Astrocyte (in vitro differentiated cells and primary cell): ENCODE measurements around the gene AK8. TPM values are rescaled to one million over a fixed set of nuclear protein-coding genes. Genes with fewer than 3 reads are reported as not detected.

Experiments used
- DNase-seq: peaks from one replicate; pipeline ENCODE4 v3.0.0-alpha.2; 2010; ENCODE audit warnings: low read depth
- FAIRE-seq: peaks from 2 replicates; lab custom pipeline; 2011; peaks lifted over from hg19 to GRCh38; lab: Jason Lieb, UNC
- H2AFZ ChIP-seq: 2 replicates; pipeline ENCODE4 v1.6.0; 2012; ENCODE audit warnings: low read depth, low read length, inconsistent platforms
- H3K27ac ChIP-seq: 2 replicates; pipeline ENCODE4 v1.5.1; 2011; ENCODE audit warnings: low read depth, low read length, inconsistent platforms
- H3K27me3 ChIP-seq: 2 replicates; pipeline ENCODE4 v1.6.0; 2011; ENCODE audit warnings: low read length, inconsistent platforms; ENCODE audit not compliant: insufficient read depth
- H3K36me3 ChIP-seq: 2 replicates; pipeline ENCODE4 v1.5.1; 2011; ENCODE audit warnings: low read length, inconsistent platforms; ENCODE audit not compliant: insufficient read depth
- H3K4me1 ChIP-seq: 2 replicates; pipeline ENCODE4 v1.5.1; 2011; ENCODE audit warnings: low read length, inconsistent platforms; ENCODE audit not compliant: insufficient read depth
- H3K4me2 ChIP-seq: 2 replicates; pipeline ENCODE4 v1.6.0; 2012; ENCODE audit warnings: low read length, inconsistent platforms
- H3K4me3 ChIP-seq: 2 replicates; pipeline ENCODE4 v1.5.1; 2011; ENCODE audit warnings: low read depth, mild to moderate bottlenecking, low read length, inconsistent platforms; ENCODE audit not compliant: insufficient read depth
- H3K79me2 ChIP-seq: 2 replicates; pipeline ENCODE4 v1.6.0; 2012; ENCODE audit warnings: mild to moderate bottlenecking, low read length, inconsistent platforms; ENCODE audit not compliant: insufficient read depth
- H3K9ac ChIP-seq: 2 replicates; pipeline ENCODE4 v1.6.0; 2012; ENCODE audit warnings: mild to moderate bottlenecking, low read length, inconsistent platforms
- H3K9me3 ChIP-seq: 2 replicates; pipeline ENCODE4 v1.5.1; 2012; ENCODE audit warnings: low read depth, mild to moderate bottlenecking, low read length, inconsistent platforms; ENCODE audit not compliant: insufficient read depth
- H4K20me1 ChIP-seq: 2 replicates; pipeline ENCODE4 v1.6.0; 2012; ENCODE audit warnings: low read length, inconsistent platforms; ENCODE audit not compliant: insufficient read depth
- H3K27ac Mint-ChIP-seq: one replicate; pipeline ENCODE4 v1.8.0; 2021; ENCODE audit warnings: mild to moderate bottlenecking, mixed read lengths; ENCODE audit not compliant: unreplicated experiment
- H3K27me3 Mint-ChIP-seq: one replicate; pipeline ENCODE4 v1.8.0; 2021; ENCODE audit warnings: low read depth, mixed read lengths; ENCODE audit not compliant: unreplicated experiment
- H3K36me3 Mint-ChIP-seq: one replicate; pipeline ENCODE4 v1.8.0; 2021; ENCODE audit warnings: low read depth, mixed read lengths; ENCODE audit not compliant: unreplicated experiment
- H3K4me1 Mint-ChIP-seq: one replicate; pipeline ENCODE4 v1.8.0; 2021; ENCODE audit warnings: low read depth, mixed read lengths; ENCODE audit not compliant: unreplicated experiment
- H3K4me3 Mint-ChIP-seq: one replicate; pipeline ENCODE4 v1.8.0; 2021; ENCODE audit warnings: mild to moderate bottlenecking, moderate library complexity, mixed read lengths; ENCODE audit not compliant: unreplicated experiment
- H3K9me3 Mint-ChIP-seq: one replicate; pipeline ENCODE4 v1.8.0; 2021; ENCODE audit warnings: mild to moderate bottlenecking, mixed read lengths; ENCODE audit not compliant: unreplicated experiment
- EZH2 ChIP-seq: IDR thresholded peaks from 2 replicates; pipeline ENCODE4 v1.6.1; 2012; ENCODE audit warnings: mild to moderate bottlenecking, low read length, inconsistent platforms; ENCODE audit not compliant: insufficient read depth
- total RNA-seq: library from RNA; stranded (reverse); gene quantifications from 2 replicates; pipeline ENCODE4 v1.2.1, GENCODE V29; 2021
- TF ChIP-seq, protein P1 (sequence below): IDR thresholded peaks from 2 replicates; pipeline ENCODE4 v1.5.1; 2011; ENCODE audit warnings: low read depth, mild to moderate bottlenecking, inconsistent platforms, low read length, moderate library complexity; ENCODE audit not compliant: insufficient read depth

AK8 gene
- total RNA-seq, 1 donor from 2014 or later = 0.27 TPM

DNA sequence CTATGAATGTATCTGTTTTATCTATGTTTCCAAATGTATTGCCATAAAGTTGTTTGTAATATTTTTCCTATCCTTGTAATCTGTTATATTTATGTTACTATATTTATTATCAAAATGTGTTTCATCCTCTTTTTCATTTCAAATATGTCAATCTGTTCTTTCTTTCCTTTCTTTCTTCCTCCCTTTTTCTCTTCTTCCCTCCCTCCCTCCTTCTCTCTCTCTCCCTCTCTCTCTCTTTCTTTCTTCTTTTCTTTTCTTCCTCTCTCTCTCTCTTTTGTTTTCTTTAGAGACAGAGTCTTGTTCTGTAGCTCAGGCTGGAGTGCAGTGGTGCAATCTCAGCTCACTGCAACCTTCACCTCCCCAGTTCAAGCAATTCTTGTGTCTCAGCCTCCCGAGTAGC, 116.5 kb downstream of the AK8 start:
- H3K27ac ChIP-seq = no peak overlapping the region
- DNase-seq = no peak
- H2AFZ ChIP-seq = no peak overlapping the region
- Mint-ChIP-seq H3K4me3 (no peak overlapping the region), H3K27ac (no peak overlapping the region), H3K4me1 (no peaks in the 10 kb centered on the region), H3K36me3 (peaks cover under 1% of the 10 kb centered on the region), H3K9me3 (no peaks in the 10 kb centered on the region), H3K27me3 (peaks cover 21% of the 10 kb centered on the region)
- H3K36me3 ChIP-seq = no peaks in the 10 kb centered on the region
- H3K4me3 ChIP-seq = no peak overlapping the region
- H3K79me2 ChIP-seq = no peaks in the 10 kb centered on the region
- H3K27me3 ChIP-seq = peaks cover 15% of the 10 kb centered on the region
- no peaks in the 10 kb centered on the region for H3K9me3 ChIP-seq
- no peak for FAIRE-seq
- no peaks in the 10 kb centered on the region for H3K4me1 ChIP-seq
- H4K20me1 ChIP-seq = no peaks in the 10 kb centered on the region
- no peak for TF ChIP-seq EZH2
- TF ChIP-seq, protein P1, sequence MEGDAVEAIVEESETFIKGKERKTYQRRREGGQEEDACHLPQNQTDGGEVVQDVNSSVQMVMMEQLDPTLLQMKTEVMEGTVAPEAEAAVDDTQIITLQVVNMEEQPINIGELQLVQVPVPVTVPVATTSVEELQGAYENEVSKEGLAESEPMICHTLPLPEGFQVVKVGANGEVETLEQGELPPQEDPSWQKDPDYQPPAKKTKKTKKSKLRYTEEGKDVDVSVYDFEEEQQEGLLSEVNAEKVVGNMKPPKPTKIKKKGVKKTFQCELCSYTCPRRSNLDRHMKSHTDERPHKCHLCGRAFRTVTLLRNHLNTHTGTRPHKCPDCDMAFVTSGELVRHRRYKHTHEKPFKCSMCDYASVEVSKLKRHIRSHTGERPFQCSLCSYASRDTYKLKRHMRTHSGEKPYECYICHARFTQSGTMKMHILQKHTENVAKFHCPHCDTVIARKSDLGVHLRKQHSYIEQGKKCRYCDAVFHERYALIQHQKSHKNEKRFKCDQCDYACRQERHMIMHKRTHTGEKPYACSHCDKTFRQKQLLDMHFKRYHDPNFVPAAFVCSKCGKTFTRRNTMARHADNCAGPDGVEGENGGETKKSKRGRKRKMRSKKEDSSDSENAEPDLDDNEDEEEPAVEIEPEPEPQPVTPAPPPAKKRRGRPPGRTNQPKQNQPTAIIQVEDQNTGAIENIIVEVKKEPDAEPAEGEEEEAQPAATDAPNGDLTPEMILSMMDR = no peak
- H3K9ac ChIP-seq = no peak overlapping the region
- no peak overlapping the region for H3K4me2 ChIP-seq

DNA sequence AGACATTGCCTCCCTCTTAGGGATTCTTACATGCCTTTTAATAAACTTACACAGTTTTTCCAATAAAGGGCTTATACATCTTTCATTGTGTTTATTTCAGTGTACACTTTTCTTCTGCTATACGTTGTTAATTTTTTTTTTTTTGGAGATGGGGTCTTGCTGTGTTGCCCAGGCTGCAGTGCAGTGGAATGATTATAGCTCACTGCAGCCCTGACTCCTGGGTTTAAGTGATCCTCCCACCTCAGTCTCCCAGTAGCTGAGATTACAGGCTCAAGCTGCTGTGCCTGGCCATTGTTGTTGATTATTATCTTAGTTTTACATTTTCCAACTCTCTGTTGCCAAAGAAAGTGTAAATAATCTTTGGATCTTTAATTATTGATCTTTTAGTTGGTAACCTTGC, 118.0 kb downstream of the AK8 start:
- DNase-seq = no peak
- H3K4me1 ChIP-seq = no peaks in the 10 kb centered on the region

DNA sequence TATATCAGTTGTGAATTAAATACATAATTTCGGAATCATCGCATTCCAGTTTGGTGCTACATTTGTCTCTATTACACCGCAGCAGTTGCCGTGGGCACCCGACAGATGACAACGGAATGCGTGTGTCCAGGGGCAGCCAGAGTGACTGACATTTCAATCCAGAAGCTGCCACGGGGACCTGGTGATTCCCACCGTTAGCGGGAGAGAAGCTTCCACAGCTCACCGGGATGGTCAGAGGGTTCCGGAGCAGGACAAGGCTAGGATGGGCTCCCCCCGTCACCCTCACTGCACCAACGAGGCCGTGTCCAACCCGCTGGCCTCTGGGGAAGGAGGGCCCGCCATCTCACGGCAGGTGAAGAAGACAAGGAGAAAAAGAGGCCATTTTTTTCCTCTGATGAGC, 121.1 kb downstream of the AK8 start:
- Histone ChIP-seq H3K79me2 (no peaks in the 10 kb centered on the region), H3K9ac (no peak overlapping the region), H4K20me1 (no peaks in the 10 kb centered on the region), H3K9me3 (no peaks in the 10 kb centered on the region), H3K27ac (no peak overlapping the region), H3K4me3 (no peak overlapping the region), H3K27me3 (peaks cover 24% of the 10 kb centered on the region), H3K4me1 (no peaks in the 10 kb centered on the region), H3K4me2 (no peak overlapping the region), H3K36me3 (no peaks in the 10 kb centered on the region), H2AFZ (no peak overlapping the region)
- Mint-ChIP-seq H3K4me3 (no peak overlapping the region), H3K27ac (no peak overlapping the region), H3K27me3 (peaks cover 17% of the 10 kb centered on the region), H3K36me3 (peaks cover 2% of the 10 kb centered on the region), H3K4me1 (no peaks in the 10 kb centered on the region), H3K9me3 (no peaks in the 10 kb centered on the region)
- no peak for TF ChIP-seq EZH2
- TF ChIP-seq, protein P1 = no peak
- DNase-seq (no peak), FAIRE-seq (no peak)

More for the DNA sequence above, 118.0 kb downstream of the AK8 start:
- Histone ChIP-seq H3K79me2 (no peaks in the 10 kb centered on the region), H4K20me1 (no peaks in the 10 kb centered on the region), H3K4me3 (no peak overlapping the region), H3K27ac (no peak overlapping the region), H3K4me2 (no peak overlapping the region), H3K9me3 (no peaks in the 10 kb centered on the region), H3K27me3 (peaks cover 22% of the 10 kb centered on the region), H2AFZ (no peak overlapping the region), H3K9ac (no peak overlapping the region), H3K36me3 (no peaks in the 10 kb centered on the region)
- no peak for FAIRE-seq
- Mint-ChIP-seq H3K9me3 (no peaks in the 10 kb centered on the region), H3K27ac (no peak overlapping the region), H3K4me3 (no peak overlapping the region), H3K36me3 (peaks cover 2% of the 10 kb centered on the region), H3K4me1 (no peaks in the 10 kb centered on the region), H3K27me3 (peaks cover 18% of the 10 kb centered on the region)
- no peak for TF ChIP-seq EZH2
- TF ChIP-seq, protein P1 = no peak
